ENCODE measurements around the gene HIBADH. TPM values are rescaled to one million over a fixed set of nuclear protein-coding genes. Genes with fewer than 3 reads are reported as not detected.

HIBADH gene
- total RNA-seq, 4 donors from 2014 or later, result 38.9 to 58.8 (median 52.2) TPM

DNA sequence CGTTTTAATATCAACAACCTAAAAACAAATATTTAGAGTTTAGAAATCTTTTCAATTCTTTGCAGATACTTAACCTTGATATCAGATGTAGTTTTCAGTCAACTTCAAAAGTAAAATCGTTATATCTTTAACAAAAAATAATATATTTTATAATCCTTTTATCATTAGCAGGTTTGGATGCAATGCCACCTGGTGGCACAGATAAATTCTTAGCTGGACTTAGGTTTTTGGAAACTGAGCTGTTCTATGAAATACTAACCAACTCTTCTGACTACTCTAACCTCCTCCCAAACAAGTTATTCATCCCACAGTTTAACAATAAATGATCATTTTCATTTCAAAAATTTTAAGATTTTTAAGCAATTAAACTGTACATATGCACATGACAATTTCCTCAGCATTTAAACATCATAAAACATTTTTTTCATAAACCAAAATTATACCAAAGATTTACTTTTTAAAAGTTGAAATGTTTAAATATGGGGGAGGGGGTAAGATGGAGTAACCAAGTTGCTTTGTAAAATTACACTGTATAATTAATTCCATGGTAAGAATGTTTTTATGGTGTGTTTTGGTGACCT is 56.9 kb downstream of the HIBADH start:
- no peak for DNase-seq
- TF ChIP-seq POLR2A (IDR thresholded peaks at IDR 0.05), result no peak
- peak in 3 of 4 experiments; percentile 11 to 33 (median 30) for TF ChIP-seq CTCF (IDR thresholded peaks at IDR 0.05)
- no peaks in the 10 kb centered on the region for H3K9me3 ChIP-seq

DNA sequence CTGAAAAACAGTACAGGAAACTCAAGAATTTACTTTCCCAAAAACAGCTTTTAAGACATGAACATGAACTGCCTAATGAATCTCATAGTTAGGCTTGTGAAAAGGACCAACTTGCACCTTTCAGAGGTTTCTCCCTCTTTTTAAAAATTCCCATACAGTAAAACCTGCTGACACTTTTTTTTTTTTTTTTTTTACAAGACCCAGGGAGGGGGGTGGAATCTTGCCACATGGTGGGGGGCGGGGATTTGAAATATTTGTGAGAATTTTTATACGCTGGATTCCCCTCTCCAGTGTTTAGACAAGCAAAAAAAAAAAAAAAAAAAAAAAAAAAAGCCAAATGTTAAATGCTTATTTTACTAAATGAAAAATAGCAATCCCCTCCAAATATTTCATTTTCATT is 57.4 kb downstream of the HIBADH start:
- no peaks in the 10 kb centered on the region for H3K36me3 ChIP-seq
- intact Hi-C loops (cut with DNase I; ENCODE audit: low total_unique reads), result no loop called here
- no peaks in the 10 kb centered on the region for H3K27me3 ChIP-seq
- H3K27ac ChIP-seq, result no peak overlapping the region
- DNase-seq, result no peak
- no peaks in the 10 kb centered on the region for H3K4me1 ChIP-seq
- H3K9me3 ChIP-seq, result no peaks in the 10 kb centered on the region
- no peak overlapping the region for H3K4me3 ChIP-seq
- TF ChIP-seq POLR2A (IDR thresholded peaks at IDR 0.05) (no peak), CTCF (IDR thresholded peaks at IDR 0.05) (no peak)

More for the DNA sequence above, 56.9 kb downstream of the HIBADH start:
- H3K4me1 ChIP-seq, result no peaks in the 10 kb centered on the region
- H3K27me3 ChIP-seq, result no peaks in the 10 kb centered on the region
- H3K36me3 ChIP-seq, result no peaks in the 10 kb centered on the region
- intact Hi-C loops (cut with DNase I; ENCODE audit: low total_unique reads), result no loop called here
- H3K4me3 ChIP-seq, result no peak overlapping the region
- H3K27ac ChIP-seq, result no peak overlapping the region

DNA sequence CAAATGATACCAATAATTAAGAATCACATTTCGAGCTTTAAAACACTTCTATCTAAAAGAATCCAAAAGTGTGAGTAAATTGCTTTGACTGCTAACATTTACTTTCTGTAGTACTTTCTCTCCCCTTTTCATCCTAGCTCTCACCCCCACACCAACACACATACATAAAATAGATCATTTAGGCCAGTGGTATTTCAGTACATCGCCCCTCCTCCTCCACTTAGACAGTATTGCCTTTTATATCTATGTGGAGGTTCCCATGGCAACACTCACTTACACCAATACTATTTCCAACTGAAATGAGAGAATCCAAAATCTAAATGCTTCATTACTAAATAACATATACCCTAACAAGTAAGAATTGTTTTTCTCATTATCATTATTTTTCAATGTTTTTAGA is 58.9 kb downstream of the HIBADH start:
- no peaks in the 10 kb centered on the region for H3K27me3 ChIP-seq
- H3K27ac ChIP-seq, result no peak overlapping the region
- intact Hi-C loops (cut with DNase I; ENCODE audit: low total_unique reads), result no loop called here
- TF ChIP-seq CTCF (IDR thresholded peaks at IDR 0.05) (no peak), POLR2A (IDR thresholded peaks at IDR 0.05) (no peak)
- no peak for DNase-seq
- no peak overlapping the region for H3K4me3 ChIP-seq
- no peaks in the 10 kb centered on the region for H3K36me3 ChIP-seq
- H3K4me1 ChIP-seq, result no peaks in the 10 kb centered on the region
- H3K9me3 ChIP-seq, result no peaks in the 10 kb centered on the region

DNA sequence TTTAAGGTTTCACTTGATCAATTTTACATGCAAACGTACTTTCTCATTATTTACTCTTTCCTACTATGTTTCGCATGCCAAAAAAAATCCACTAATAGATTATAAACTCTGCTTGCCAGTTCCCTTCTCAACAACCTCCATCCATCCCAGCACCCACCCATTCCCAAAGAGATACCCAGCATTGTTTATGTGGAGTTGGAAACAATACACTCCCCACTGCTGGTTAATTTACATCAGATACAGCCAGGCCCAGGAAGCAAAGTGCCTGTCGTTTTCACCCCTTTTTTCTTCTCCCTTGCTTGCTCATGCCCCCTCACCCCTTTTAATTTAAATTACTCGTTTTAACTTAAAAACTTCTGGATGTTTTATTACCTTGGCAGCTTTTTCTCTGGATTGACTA is 59.9 kb downstream of the HIBADH start:
- Histone ChIP-seq H3K9me3 (no peaks in the 10 kb centered on the region), H3K36me3 (no peaks in the 10 kb centered on the region), H3K27me3 (no peaks in the 10 kb centered on the region), H3K4me3 (no peak overlapping the region), H3K27ac (no peak overlapping the region), H3K4me1 (no peaks in the 10 kb centered on the region)
- TF ChIP-seq POLR2A (IDR thresholded peaks at IDR 0.05) (no peak), CTCF (IDR thresholded peaks at IDR 0.05) (no peak)
- intact Hi-C loops (cut with DNase I; ENCODE audit: low total_unique reads), result no loop called here
- DNase-seq, result no peak

DNA sequence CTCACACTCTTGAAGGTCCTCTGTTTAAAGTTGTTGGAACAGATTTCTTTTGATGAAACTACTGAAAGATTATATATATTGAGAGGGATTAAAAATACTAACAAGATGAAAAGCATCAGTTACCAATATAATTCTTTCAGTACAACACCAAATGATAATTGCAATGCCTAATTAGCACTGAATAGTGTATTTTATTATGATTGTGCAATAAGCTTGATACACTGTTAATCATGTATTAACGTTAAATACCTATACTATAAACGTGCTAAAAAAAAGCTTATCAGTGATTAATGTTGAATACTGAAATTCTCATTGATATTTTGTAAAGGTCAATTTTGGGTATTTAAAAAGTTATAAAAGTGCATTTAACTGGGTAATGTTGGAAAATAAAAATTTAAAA is 61.5 kb downstream of the HIBADH start:
- intact Hi-C loops (cut with DNase I; ENCODE audit: low total_unique reads), result no loop called here
- no peaks in the 10 kb centered on the region for H3K27me3 ChIP-seq

More for the DNA sequence above, 61.5 kb downstream of the HIBADH start:
- no peaks in the 10 kb centered on the region for H3K9me3 ChIP-seq
- DNase-seq, result no peak
- TF ChIP-seq CTCF (IDR thresholded peaks at IDR 0.05) (no peak), POLR2A (IDR thresholded peaks at IDR 0.05) (no peak)
- no peaks in the 10 kb centered on the region for H3K36me3 ChIP-seq
- H3K4me1 ChIP-seq, result no peaks in the 10 kb centered on the region
- no peak overlapping the region for H3K27ac ChIP-seq
- H3K4me3 ChIP-seq, result no peak overlapping the region
